Endothelial cell of coronary artery (primary cell): ENCODE data around the gene B4GAT1. TPM values are rescaled to one million over a fixed set of nuclear protein-coding genes. Genes with fewer than 3 reads are reported as not detected.

Experiments used
- total RNA-seq: library from RNA; depleted of rRNA; stranded (reverse); fragments of >200 nt; gene quantifications from 2 replicates; pipeline ENCODE4 v1.2.3, GENCODE V29; 2014

B4GAT1 gene
- 23.8 and 31.3 TPM in 2 replicates for total RNA-seq

DNA sequence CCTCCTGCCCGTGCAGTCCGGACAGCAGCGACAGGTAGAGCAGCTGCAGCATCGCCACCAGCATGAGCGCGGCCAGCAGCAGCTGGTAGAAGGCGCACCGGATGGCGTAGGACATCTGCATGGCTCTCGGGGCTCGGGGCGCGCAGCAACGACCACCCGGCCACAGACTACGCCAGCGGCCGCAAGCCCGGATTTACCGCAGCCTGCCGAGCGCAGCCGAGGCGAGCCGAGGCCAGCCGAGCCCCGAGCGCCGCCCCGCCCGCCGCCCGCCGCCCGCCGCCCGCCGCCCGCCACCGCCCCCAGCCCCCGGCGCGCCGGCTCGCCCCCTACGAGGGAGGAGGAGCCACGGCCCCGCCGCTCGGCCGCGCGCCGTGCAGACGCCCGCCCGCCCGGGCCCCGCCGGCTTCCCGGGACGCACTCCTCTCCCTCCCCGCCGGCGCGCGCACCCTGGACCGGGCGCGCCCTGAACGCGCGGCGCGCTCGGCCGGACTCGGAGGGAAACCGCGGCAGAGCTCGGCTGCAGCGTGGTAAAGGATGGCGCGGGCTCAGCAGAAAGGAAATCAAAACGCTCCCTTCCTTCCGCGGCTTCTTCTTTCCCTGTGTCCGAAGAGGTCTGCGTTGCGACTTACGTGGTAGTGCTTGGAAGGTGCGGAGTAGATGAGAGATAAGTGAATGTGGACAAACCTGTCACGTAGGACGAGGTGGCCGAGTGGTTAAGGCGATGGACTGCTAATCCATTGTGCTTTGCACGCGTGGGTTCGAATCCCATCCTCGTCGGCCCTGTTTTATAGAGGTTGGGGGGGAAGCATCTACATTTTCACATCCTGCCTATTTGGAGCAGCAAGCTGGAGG, at the start of gene B4GAT1:
B4GAT1 (minus strand) TSS at position 205 of the 852 bp plus-strand sequence; CDS start at position 121, 84 bp downstream.

GRCh38 chr11:66371627-66372415, 24.4 kb upstream of the B4GAT1 start, which contains the start of gene SLC29A2:
SLC29A2 (minus strand) TSS chr11:66371760; CDS start chr11:66371591, 169 bp downstream.

GRCh38 chr11:66344550-66345315, 2.7 kb downstream of the B4GAT1 start, which contains the start of gene BRMS1:
BRMS1 (minus strand) TSS chr11:66345104; CDS start chr11:66342234, 2,870 bp downstream.

DNA sequence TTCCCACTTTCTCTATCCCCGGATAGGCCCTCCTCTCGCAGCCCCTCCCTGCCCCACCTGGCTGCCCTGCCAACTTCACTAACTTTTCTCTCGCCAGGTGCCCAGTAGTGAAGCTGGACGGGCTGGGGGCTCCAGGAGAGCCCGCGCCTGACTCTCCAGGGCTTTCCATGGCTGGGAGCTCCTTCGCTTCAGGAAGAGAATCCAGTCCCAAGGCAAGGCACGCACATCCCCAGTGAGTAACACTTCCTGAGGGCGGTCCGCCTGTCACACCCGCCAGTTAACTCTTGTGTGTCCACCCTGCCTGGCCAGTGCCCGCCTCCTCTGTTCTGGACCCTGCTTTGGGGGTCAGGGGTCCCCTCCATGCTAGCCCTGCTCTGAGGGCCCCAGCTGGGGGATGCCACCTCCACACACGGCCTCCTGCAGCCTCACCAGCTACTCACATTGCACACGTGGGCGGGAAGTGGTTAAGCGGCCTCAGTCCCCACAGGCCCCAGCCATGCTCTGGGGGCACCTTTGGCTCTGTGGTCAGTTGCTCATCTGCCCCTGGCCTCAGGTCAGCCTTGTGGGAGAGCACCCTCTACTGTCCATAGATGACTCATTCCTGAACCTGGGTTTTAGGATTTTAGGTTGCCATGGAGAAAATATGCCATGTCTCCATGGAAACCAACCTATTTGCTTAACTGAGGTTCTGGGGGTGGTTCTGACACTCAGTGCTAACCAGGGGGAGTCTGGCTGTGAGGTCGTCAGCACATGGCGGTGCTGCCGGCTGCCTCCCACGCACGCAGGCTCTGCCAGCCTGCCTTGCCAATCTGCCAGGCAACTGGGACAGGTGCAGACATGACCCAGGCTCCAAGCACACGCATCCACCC, 11.0 kb downstream of the B4GAT1 start, which contains the start of gene RIN1:
RIN1 (minus strand) TSS at position 201 of the 869 bp plus-strand sequence; CDS start at position 169, 32 bp downstream.

DNA sequence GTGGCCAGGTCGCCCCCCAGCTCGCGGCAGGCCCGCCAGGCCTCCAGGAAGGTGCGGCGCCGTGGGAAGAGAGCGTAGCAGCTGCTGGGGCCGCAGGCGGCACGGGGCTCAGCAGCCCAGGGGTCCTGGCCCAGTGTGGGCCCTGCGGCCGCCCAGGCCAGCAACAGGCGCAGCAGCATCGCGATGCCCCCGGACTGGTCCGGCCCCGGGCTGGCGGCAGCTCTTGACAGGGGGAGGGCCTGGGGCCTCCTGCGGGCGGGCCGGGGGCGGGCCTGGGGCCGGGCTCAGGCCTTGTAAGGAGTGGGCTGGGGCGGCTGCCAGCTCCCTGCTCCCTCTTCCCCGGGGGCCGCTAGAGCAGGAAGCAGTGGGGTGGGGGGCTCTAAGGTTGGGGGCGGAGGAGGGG, 30.6 kb downstream of the B4GAT1 start, which contains the start of gene CD248:
CD248 (minus strand) TSS at position 196 of the 403 bp plus-strand sequence; CDS start at position 179, 17 bp downstream.

Other genes starting within 250 kb of the B4GAT1 start
- gene KLC2, start 89.9 kb downstream of the B4GAT1 start, total RNA-seq: 13.4 and 26.9 TPM in 2 replicates
- gene RAB1B, start 79.0 kb downstream of the B4GAT1 start, total RNA-seq: 75.9 and 80.9 TPM in 2 replicates
- gene CNIH2, start 69.5 kb downstream of the B4GAT1 start, total RNA-seq: 0.09 TPM in 2 replicates
- 186 and 228 TPM in 2 replicates for gene YIF1A, start 58.5 kb downstream of the B4GAT1 start, total RNA-seq
- gene TMEM151A, start 55.7 kb downstream of the B4GAT1 start, total RNA-seq: 0.66 TPM in 1 of 2 replicates, not detected in the other
- under 0.01 and 1.1 TPM in 2 replicates for gene CD248, start 30.6 kb downstream of the B4GAT1 start, total RNA-seq
- gene RIN1, start 11.2 kb downstream of the B4GAT1 start, total RNA-seq: 5.9 and 8.3 TPM in 2 replicates
- 65.0 and 79.7 TPM in 2 replicates for gene BRMS1, start 2.5 kb downstream of the B4GAT1 start, total RNA-seq
- 0.09 and 0.28 TPM in 2 replicates for gene SLC29A2, start 24.1 kb upstream of the B4GAT1 start, total RNA-seq
- not detected in 2 replicates for gene NPAS4, start 73.4 kb upstream of the B4GAT1 start, total RNA-seq
- 41.3 and 44.1 TPM in 2 replicates for gene MRPL11, start 91.2 kb upstream of the B4GAT1 start, total RNA-seq
- gene PELI3, start 119.3 kb upstream of the B4GAT1 start, total RNA-seq: 3.4 and 6.0 TPM in 2 replicates
- 56.5 and 75.1 TPM in 2 replicates for gene DPP3, start 132.8 kb upstream of the B4GAT1 start, total RNA-seq
- 16.1 and 25.9 TPM in 2 replicates for gene BBS1, start 163.0 kb upstream of the B4GAT1 start, total RNA-seq
- 13.4 and 15.0 TPM in 2 replicates for gene ZDHHC24, start 198.4 kb upstream of the B4GAT1 start, total RNA-seq
- 0.09 TPM in 1 of 2 replicates, not detected in the other for gene ACTN3, start 199.3 kb upstream of the B4GAT1 start, total RNA-seq
- 18.2 and 26.3 TPM in 2 replicates for gene CTSF, start 221.0 kb upstream of the B4GAT1 start, total RNA-seq
- gene CCDC87, start 245.4 kb upstream of the B4GAT1 start, total RNA-seq: 0.18 and 0.28 TPM in 2 replicates
- 31.5 and 32.6 TPM in 2 replicates for gene CCS, start 245.6 kb upstream of the B4GAT1 start, total RNA-seq